ENCODE data around the gene PPP1R11. TPM values are rescaled to one million over a fixed set of nuclear protein-coding genes. Genes with fewer than 3 reads are reported as not detected.
A peak's percentile ranks its signal among the peaks of the same experiment; 100 is the strongest.

Gene PPP1R11
- total RNA-seq, 6 experiments from 2014 or later, result 22.9 to 37.2 (median 25.7) TPM

DNA sequence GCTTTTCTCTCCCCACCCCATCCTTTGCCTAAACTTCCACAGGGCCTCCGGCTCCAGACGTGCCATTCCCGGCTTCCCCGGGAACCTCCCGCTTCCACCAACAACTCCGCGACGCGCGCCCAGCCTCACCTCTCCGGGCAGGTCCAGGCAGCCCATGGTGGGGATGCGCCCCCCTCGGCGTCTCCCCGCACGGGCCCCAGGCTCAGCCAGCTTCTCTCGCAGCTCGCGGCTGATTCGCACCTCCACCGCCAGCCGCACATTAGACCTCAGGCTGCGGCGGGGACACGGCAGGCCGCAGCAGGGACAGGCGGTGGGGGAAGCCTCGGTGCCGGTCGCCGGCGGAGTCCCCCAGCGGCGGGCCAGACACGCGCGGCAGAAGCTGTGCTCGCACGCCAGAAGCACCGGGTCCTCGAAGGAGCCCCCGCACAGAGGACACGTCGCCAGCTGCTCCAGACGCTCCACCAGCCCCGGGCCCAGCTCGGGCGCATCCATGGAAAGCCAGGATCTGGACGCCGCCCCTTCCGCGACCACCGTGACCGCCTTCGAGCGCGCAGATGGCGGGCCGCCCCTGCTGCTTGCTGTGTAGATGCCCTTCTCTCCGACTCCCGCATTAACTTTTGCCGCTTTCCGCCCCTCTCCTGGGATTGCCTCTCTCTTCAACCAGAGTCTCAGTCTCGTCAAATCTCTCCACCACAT is 8.2 kb downstream of the PPP1R11 start, which contains the start of gene RNF39:
RNF39 (minus strand) TSS at position 676 of the 696 bp plus-strand sequence; CDS start at position 492, 184 bp downstream.
- TF ChIP-seq CTCF (IDR thresholded peaks at IDR 0.05) (no peak), POLR2A (IDR thresholded peaks at IDR 0.05) (no peak)
- H3K4me1 ChIP-seq, result peaks cover 0 to 19% (median 0%) of the 10 kb centered on the region in 4 donors
- DNase-seq (no peak), ATAC-seq (peak in 1 of 4 donors; percentile 17)
- H3K36me3 ChIP-seq, result no peaks in the 10 kb centered on the region
- intact Hi-C loops (cut with DNase I), result no loop called here
- peaks cover 0 to 9% of the 10 kb centered on the region in 2 donors for H3K27me3 ChIP-seq
- H3K27ac ChIP-seq, result no peak within 1 kb of the TSS
- no peaks in the 10 kb centered on the region for H3K9me3 ChIP-seq
- H3K4me3 ChIP-seq, result peak within 1 kb of the TSS in 1 of 3 donors; percentile 4
- 4% methylated on average over 31 of the region's 64 CpGs for WGBS (ENCODE audit: insufficient coverage, low coverage, low lambda C conversion rate, missing lambda C conversion rate)

- no peaks in the 10 kb centered on the region for H3K9me3 ChIP-seq
- intact Hi-C loops (cut with DNase I), result no loop called here
- 32% methylated on average over 7 of the region's 22 CpGs for WGBS (ENCODE audit: insufficient coverage, low coverage, low lambda C conversion rate, missing lambda C conversion rate)
- H3K4me3 ChIP-seq, result no peak overlapping the region
- ATAC-seq, result peak; percentile 58 to 65 (median 62)
- TF ChIP-seq CTCF (IDR thresholded peaks at IDR 0.05), result peak in 3 of 4 donors; percentile 23 to 37 (median 23)
- no peak for TF ChIP-seq POLR2A (IDR thresholded peaks at IDR 0.05)
- H3K27ac ChIP-seq, result no peak overlapping the region
- no peaks in the 10 kb centered on the region for H3K36me3 ChIP-seq
- H3K27me3 ChIP-seq, result peaks cover 0 to 9% of the 10 kb centered on the region in 2 donors
- peak in 1 of 3 donors; percentile 29 for DNase-seq
- peaks cover 0 to 15% (median 0%) of the 10 kb centered on the region in 4 donors for H3K4me1 ChIP-seq
Measured at GRCh38 chr6:30075790-30076732, 9.1 kb downstream of the PPP1R11 start.

- DNase-seq (no peak), ATAC-seq (no peak)
- H3K27ac ChIP-seq, result no peak overlapping the region
- H3K36me3 ChIP-seq, result no peaks in the 10 kb centered on the region
- intact Hi-C loops (cut with DNase I), result no loop called here
- H3K4me3 ChIP-seq, result no peak overlapping the region
- WGBS (ENCODE audit: insufficient coverage, low coverage, low lambda C conversion rate, missing lambda C conversion rate), result 38% methylated on average over 4 of the region's 4 CpGs
- H3K4me1 ChIP-seq, result peaks cover 0 to 12% (median 0%) of the 10 kb centered on the region in 4 donors
- peaks cover 0 to 9% of the 10 kb centered on the region in 2 donors for H3K27me3 ChIP-seq
- TF ChIP-seq POLR2A (IDR thresholded peaks at IDR 0.05), result no peak
- no peak for TF ChIP-seq CTCF (IDR thresholded peaks at IDR 0.05)
- no peaks in the 10 kb centered on the region for H3K9me3 ChIP-seq
Measured at GRCh38 chr6:30077218-30077617, 10.2 kb downstream of the PPP1R11 start.

DNA sequence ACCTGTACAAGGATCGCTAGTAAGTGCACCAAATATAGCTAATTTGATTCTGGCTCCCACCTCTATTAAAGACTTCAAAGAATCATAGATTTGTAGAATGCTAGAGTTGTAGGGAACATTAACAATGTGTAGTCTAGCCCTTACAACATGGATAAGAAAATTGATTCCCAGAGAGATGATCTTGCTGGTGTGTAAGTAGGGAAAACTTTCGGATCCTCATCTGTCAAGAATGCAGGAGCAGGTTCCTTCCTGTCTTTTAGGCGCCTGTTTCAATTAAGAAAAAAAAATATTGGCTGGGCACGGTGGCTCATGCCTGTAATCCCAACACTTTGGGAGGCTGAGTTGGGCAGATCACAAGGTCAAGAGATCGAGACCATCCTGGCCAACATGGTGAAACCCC is 20.9 kb downstream of the PPP1R11 start:
- Histone ChIP-seq H3K9me3 (no peaks in the 10 kb centered on the region), H3K27ac (no peak overlapping the region), H3K27me3 (no peaks in the 10 kb centered on the region), H3K4me1 (no peaks in the 10 kb centered on the region), H3K4me3 (no peak overlapping the region), H3K36me3 (no peaks in the 10 kb centered on the region)
- DNase-seq (no peak), ATAC-seq (no peak)
- WGBS (ENCODE audit: insufficient coverage, low coverage, low lambda C conversion rate, missing lambda C conversion rate), result 50% methylated on average over 5 of the region's 5 CpGs
- intact Hi-C loops (cut with DNase I), result no loop called here
- TF ChIP-seq POLR2A (IDR thresholded peaks at IDR 0.05), result no peak
- TF ChIP-seq CTCF (IDR thresholded peaks at IDR 0.05), result no peak

Measured in right lobe of liver (tissue), 6 donors.